HEK293 (cell line): ENCODE results near the gene EVPLL.
A peak's percentile ranks its signal among the peaks of the same experiment; 100 is the strongest.

Source experiments
- BCL11B ChIP-seq: fragments of 450-650 bp; formaldehyde crosslinking; IDR thresholded peaks from 2 replicates; pipeline ENCODE4 v1.5.1; 2016; ENCODE audit warnings: low read depth, missing biosample characterization, missing genetic modification characterization
- SCRT1 ChIP-seq: fragments of 450-650 bp; formaldehyde crosslinking; IDR thresholded peaks from 2 replicates; pipeline ENCODE4 v1.5.1; 2016; ENCODE audit warnings: missing biosample characterization, missing genetic modification characterization, borderline replicate concordance
- SCRT2 ChIP-seq: fragments of 450-650 bp; formaldehyde crosslinking; IDR thresholded peaks from 2 replicates; pipeline ENCODE4 v1.5.1; 2016; ENCODE audit warnings: missing biosample characterization, missing genetic modification characterization
- SETDB1 ChIP-seq: IDR thresholded peaks from one replicate; pipeline ENCODE4 v1.6.1; 2017; ENCODE audit warnings: mild to moderate bottlenecking, low read length, moderate library complexity, mixed read lengths; ENCODE audit not compliant: insufficient read length
- SP7 ChIP-seq: fragments of 450-650 bp; formaldehyde crosslinking; IDR thresholded peaks from 2 replicates; pipeline ENCODE4 v1.5.1; 2016; ENCODE audit warnings: missing biosample characterization, missing genetic modification characterization
- TCF7L2 ChIP-seq: IDR thresholded peaks from 2 replicates; pipeline ENCODE4 v1.6.1; 2011; ENCODE audit warnings: low read depth, mild to moderate bottlenecking, inconsistent platforms, low read length, moderate library complexity, borderline replicate concordance
- YY1 ChIP-seq: fragments of 450-650 bp; formaldehyde crosslinking; IDR thresholded peaks from 2 replicates; pipeline ENCODE4 v1.5.1; 2018; ENCODE audit warnings: missing biosample characterization, missing genetic modification characterization
- ZBTB1 ChIP-seq: fragments of 450-650 bp; formaldehyde crosslinking; IDR thresholded peaks from 2 replicates; pipeline ENCODE4 v1.5.1; 2016; ENCODE audit warnings: missing biosample characterization, missing genetic modification characterization
- ZNF121 ChIP-seq: fragments of 450-650 bp; formaldehyde crosslinking; IDR thresholded peaks from 2 replicates; pipeline ENCODE4 v1.5.1; 2016; ENCODE audit warnings: missing biosample characterization, missing genetic modification characterization
- ZNF16 ChIP-seq: fragments of 450-650 bp; formaldehyde crosslinking; IDR thresholded peaks from 2 replicates; pipeline ENCODE4 v1.5.1; 2016; ENCODE audit warnings: low read depth, missing biosample characterization, missing genetic modification characterization
- ZNF174 ChIP-seq: fragments of 450-650 bp; formaldehyde crosslinking; IDR thresholded peaks from 2 replicates; pipeline ENCODE4 v1.5.0; 2017; ENCODE audit warnings: missing biosample characterization, mild to moderate bottlenecking, missing genetic modification characterization
- ZNF184 ChIP-seq: fragments of 450-650 bp; IDR thresholded peaks from 2 replicates; pipeline ENCODE4 v1.5.1; 2018; ENCODE audit warnings: missing biosample characterization, mild to moderate bottlenecking, missing genetic modification characterization
- ZNF366 ChIP-seq: fragments of 450-650 bp; formaldehyde crosslinking; conservative IDR thresholded peaks from 2 replicates; pipeline ENCODE4 v1.5.1; 2016; ENCODE audit warnings: missing biosample characterization, missing genetic modification characterization
- ZNF48 ChIP-seq: fragments of 450-650 bp; formaldehyde crosslinking; IDR thresholded peaks from 2 replicates; pipeline ENCODE4 v1.5.1; 2016; ENCODE audit warnings: missing biosample characterization, missing genetic modification characterization
- ZNF558 ChIP-seq: fragments of 450-650 bp; formaldehyde crosslinking; IDR thresholded peaks from 2 replicates; pipeline ENCODE4 v1.5.1; 2016; ENCODE audit warnings: missing biosample characterization, missing genetic modification characterization
- ZNF561 ChIP-seq: fragments of 450-650 bp; IDR thresholded peaks from 2 replicates; pipeline ENCODE4 v1.5.1; 2018; ENCODE audit warnings: missing biosample characterization, missing genetic modification characterization, borderline replicate concordance
- ZNF610 ChIP-seq: fragments of 450-650 bp; formaldehyde crosslinking; IDR thresholded peaks from 2 replicates; pipeline ENCODE4 v1.5.1; 2016; ENCODE audit warnings: missing biosample characterization, missing genetic modification characterization, borderline replicate concordance
- ZNF76 ChIP-seq: fragments of 450-650 bp; formaldehyde crosslinking; IDR thresholded peaks from 2 replicates; pipeline ENCODE4; 2016; ENCODE audit warnings: low read depth, missing biosample characterization, missing genetic modification characterization, borderline replicate concordance
- ZNF777 ChIP-seq: fragments of 450-650 bp; formaldehyde crosslinking; IDR thresholded peaks from 2 replicates; pipeline ENCODE4 v1.5.1; 2017; ENCODE audit warnings: missing biosample characterization, missing genetic modification characterization, borderline replicate concordance
- ZNF843 ChIP-seq: fragments of 450-650 bp; formaldehyde crosslinking; IDR thresholded peaks from 2 replicates; pipeline ENCODE4 v1.5.1; 2016; ENCODE audit warnings: missing biosample characterization, missing genetic modification characterization
- TF ChIP-seq, protein P1 (sequence below): fragments of 450-650 bp; formaldehyde crosslinking; IDR thresholded peaks from 2 replicates; pipeline ENCODE4 v1.5.1; 2016; ENCODE audit warnings: missing biosample characterization, missing genetic modification characterization, borderline replicate concordance
- TF ChIP-seq, protein P2 (sequence below): fragments of 450-650 bp; formaldehyde crosslinking; IDR thresholded peaks from 2 replicates; pipeline ENCODE4 v1.5.1; 2017; ENCODE audit warnings: missing biosample characterization, missing genetic modification characterization
- TF ChIP-seq, protein P3 (sequence below): fragments of 450-650 bp; formaldehyde crosslinking; IDR thresholded peaks from 2 replicates; pipeline ENCODE4 v1.5.0; 2017; ENCODE audit warnings: missing biosample characterization, missing genetic modification characterization, borderline replicate concordance
- TF ChIP-seq, protein P4 (sequence below): fragments of 450-650 bp; formaldehyde crosslinking; IDR thresholded peaks from 2 replicates; pipeline ENCODE4 v1.5.1; 2016; ENCODE audit warnings: missing biosample characterization, missing genetic modification characterization
- TF ChIP-seq, protein P5 (sequence below): fragments of 450-650 bp; formaldehyde crosslinking; IDR thresholded peaks from 2 replicates; pipeline ENCODE4 v1.5.1; 2017; ENCODE audit warnings: missing biosample characterization, missing genetic modification characterization

EVPLL gene

DNA sequence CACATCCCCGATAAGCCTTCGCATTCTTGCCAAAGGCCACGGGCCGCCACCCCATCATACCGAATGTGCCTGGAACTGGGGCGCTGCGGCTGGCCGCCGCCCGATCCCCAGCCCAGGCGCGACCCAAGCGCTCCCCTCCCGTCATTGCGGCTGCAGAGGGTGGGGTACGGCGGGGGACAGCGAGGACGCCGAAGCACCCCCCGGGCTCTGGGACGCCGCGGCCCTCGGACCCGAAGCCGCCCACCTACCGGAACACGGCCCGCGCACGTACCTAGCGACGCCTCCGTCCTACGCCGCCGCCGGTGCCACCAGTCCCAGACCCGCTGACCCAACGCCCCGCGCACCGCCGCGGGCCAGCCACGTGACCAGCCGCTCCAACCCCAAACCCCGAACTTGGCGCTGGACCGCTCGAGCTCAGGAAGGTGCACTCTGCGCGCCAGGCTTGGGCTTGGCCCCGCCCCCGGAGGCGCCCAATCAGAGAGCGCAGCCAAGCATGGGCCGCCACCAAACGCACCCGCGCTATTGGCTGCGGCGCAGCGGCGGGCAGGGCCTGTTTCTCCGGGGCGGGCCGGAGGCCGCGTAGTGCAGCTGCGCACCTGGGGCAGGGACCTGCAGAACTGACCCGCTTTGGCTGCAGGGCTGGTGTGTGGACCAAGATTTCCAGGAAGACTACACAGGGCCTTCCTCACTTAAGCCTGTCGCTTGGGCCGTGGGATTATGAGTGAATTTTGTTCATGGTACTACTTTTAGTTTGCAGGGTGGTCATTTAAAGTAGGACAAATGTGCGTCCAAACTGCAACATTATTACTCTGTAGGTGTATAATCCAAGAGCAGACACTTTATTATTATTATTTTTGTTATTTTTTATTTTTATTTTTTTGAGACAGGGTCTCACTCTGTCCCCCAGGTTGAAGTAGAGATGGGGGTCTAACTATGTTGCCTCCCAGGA, 14.2 kb upstream of the EVPLL start, which contains the start of gene SHMT1 (continued):
- TF ChIP-seq, protein P1, sequence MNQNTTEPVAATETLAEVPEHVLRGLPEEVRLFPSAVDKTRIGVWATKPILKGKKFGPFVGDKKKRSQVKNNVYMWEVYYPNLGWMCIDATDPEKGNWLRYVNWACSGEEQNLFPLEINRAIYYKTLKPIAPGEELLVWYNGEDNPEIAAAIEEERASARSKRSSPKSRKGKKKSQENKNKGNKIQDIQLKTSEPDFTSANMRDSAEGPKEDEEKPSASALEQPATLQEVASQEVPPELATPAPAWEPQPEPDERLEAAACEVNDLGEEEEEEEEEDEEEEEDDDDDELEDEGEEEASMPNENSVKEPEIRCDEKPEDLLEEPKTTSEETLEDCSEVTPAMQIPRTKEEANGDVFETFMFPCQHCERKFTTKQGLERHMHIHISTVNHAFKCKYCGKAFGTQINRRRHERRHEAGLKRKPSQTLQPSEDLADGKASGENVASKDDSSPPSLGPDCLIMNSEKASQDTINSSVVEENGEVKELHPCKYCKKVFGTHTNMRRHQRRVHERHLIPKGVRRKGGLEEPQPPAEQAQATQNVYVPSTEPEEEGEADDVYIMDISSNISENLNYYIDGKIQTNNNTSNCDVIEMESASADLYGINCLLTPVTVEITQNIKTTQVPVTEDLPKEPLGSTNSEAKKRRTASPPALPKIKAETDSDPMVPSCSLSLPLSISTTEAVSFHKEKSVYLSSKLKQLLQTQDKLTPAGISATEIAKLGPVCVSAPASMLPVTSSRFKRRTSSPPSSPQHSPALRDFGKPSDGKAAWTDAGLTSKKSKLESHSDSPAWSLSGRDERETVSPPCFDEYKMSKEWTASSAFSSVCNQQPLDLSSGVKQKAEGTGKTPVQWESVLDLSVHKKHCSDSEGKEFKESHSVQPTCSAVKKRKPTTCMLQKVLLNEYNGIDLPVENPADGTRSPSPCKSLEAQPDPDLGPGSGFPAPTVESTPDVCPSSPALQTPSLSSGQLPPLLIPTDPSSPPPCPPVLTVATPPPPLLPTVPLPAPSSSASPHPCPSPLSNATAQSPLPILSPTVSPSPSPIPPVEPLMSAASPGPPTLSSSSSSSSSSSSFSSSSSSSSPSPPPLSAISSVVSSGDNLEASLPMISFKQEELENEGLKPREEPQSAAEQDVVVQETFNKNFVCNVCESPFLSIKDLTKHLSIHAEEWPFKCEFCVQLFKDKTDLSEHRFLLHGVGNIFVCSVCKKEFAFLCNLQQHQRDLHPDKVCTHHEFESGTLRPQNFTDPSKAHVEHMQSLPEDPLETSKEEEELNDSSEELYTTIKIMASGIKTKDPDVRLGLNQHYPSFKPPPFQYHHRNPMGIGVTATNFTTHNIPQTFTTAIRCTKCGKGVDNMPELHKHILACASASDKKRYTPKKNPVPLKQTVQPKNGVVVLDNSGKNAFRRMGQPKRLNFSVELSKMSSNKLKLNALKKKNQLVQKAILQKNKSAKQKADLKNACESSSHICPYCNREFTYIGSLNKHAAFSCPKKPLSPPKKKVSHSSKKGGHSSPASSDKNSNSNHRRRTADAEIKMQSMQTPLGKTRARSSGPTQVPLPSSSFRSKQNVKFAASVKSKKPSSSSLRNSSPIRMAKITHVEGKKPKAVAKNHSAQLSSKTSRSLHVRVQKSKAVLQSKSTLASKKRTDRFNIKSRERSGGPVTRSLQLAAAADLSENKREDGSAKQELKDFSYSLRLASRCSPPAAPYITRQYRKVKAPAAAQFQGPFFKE (tag by site-specific recombination), result no peak
- TF ChIP-seq ZNF48, result no peak
- TF ChIP-seq ZNF174 (tag by site-specific recombination), result no peak
- peak; percentile 25; the same call in 1 of the 2 replicates for TF ChIP-seq YY1 (tag by site-specific recombination)
- TF ChIP-seq, protein P2, sequence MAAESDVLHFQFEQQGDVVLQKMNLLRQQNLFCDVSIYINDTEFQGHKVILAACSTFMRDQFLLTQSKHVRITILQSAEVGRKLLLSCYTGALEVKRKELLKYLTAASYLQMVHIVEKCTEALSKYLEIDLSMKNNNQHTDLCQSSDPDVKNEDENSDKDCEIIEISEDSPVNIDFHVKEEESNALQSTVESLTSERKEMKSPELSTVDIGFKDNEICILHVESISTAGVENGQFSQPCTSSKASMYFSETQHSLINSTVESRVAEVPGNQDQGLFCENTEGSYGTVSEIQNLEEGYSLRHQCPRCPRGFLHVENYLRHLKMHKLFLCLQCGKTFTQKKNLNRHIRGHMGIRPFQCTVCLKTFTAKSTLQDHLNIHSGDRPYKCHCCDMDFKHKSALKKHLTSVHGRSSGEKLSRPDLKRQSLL (tag by site-specific recombination), result no peak
- TF ChIP-seq, protein P3, sequence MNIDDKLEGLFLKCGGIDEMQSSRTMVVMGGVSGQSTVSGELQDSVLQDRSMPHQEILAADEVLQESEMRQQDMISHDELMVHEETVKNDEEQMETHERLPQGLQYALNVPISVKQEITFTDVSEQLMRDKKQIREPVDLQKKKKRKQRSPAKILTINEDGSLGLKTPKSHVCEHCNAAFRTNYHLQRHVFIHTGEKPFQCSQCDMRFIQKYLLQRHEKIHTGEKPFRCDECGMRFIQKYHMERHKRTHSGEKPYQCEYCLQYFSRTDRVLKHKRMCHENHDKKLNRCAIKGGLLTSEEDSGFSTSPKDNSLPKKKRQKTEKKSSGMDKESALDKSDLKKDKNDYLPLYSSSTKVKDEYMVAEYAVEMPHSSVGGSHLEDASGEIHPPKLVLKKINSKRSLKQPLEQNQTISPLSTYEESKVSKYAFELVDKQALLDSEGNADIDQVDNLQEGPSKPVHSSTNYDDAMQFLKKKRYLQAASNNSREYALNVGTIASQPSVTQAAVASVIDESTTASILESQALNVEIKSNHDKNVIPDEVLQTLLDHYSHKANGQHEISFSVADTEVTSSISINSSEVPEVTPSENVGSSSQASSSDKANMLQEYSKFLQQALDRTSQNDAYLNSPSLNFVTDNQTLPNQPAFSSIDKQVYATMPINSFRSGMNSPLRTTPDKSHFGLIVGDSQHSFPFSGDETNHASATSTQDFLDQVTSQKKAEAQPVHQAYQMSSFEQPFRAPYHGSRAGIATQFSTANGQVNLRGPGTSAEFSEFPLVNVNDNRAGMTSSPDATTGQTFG (tag by site-specific recombination), result no peak
- no peak for TF ChIP-seq ZNF121 (tag by site-specific recombination)
- TF ChIP-seq, protein P4, sequence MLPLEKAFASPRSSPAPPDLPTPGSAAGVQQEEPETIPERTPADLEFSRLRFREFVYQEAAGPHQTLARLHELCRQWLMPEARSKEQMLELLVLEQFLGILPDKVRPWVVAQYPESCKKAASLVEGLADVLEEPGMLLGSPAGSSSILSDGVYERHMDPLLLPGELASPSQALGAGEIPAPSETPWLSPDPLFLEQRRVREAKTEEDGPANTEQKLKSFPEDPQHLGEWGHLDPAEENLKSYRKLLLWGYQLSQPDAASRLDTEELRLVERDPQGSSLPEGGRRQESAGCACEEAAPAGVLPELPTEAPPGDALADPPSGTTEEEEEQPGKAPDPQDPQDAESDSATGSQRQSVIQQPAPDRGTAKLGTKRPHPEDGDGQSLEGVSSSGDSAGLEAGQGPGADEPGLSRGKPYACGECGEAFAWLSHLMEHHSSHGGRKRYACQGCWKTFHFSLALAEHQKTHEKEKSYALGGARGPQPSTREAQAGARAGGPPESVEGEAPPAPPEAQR (tag by site-specific recombination), result no peak
- no peak for TF ChIP-seq SCRT2 (tag by site-specific recombination)
- TF ChIP-seq ZNF184 (tag by site-specific recombination), result no peak
- TF ChIP-seq BCL11B (tag by site-specific recombination), result 0 out of 2 replicates have a peak, but pooled peaks have one; percentile 31
- TF ChIP-seq ZNF558 (tag by site-specific recombination), result no peak
- TF ChIP-seq ZBTB1 (tag by site-specific recombination), result no peak
- TF ChIP-seq ZNF76, result peak; percentile 57; the same call in 1 of the 2 replicates
- TF ChIP-seq ZNF843 (tag by site-specific recombination), result 0 out of 2 replicates have a peak, but pooled peaks have one; percentile 17
- no peak for TF ChIP-seq SCRT1 (tag by site-specific recombination)
- TF ChIP-seq SP7 (tag by site-specific recombination), result no peak; the same call in 1 of the 2 replicates
- no peak for TF ChIP-seq ZNF561 (tag by site-specific recombination)
- no peak for TF ChIP-seq ZNF16 (tag by site-specific recombination)
- TF ChIP-seq ZNF777 (tag by site-specific recombination), result no peak
- TF ChIP-seq, protein P5, sequence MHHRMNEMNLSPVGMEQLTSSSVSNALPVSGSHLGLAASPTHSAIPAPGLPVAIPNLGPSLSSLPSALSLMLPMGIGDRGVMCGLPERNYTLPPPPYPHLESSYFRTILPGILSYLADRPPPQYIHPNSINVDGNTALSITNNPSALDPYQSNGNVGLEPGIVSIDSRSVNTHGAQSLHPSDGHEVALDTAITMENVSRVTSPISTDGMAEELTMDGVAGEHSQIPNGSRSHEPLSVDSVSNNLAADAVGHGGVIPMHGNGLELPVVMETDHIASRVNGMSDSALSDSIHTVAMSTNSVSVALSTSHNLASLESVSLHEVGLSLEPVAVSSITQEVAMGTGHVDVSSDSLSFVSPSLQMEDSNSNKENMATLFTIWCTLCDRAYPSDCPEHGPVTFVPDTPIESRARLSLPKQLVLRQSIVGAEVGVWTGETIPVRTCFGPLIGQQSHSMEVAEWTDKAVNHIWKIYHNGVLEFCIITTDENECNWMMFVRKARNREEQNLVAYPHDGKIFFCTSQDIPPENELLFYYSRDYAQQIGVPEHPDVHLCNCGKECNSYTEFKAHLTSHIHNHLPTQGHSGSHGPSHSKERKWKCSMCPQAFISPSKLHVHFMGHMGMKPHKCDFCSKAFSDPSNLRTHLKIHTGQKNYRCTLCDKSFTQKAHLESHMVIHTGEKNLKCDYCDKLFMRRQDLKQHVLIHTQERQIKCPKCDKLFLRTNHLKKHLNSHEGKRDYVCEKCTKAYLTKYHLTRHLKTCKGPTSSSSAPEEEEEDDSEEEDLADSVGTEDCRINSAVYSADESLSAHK (tag by site-specific recombination), result no peak
- TF ChIP-seq TCF7L2, result no peak
- TF ChIP-seq SETDB1, result no peak
- TF ChIP-seq ZNF610 (tag by site-specific recombination), result 0 out of 2 replicates have a peak, but pooled peaks have one; percentile 63
- TF ChIP-seq ZNF366, result no peak
